Testis (tissue), 3 donors: ENCODE data around the gene KIRREL1. TPM values are rescaled to one million over a fixed set of nuclear protein-coding genes. Genes with fewer than 3 reads are reported as not detected.

Experiments used
- DNase-seq: peaks from one replicate; pipeline ENCODE4 v3.0.0-alpha.2; 2019
- H3K27ac ChIP-seq, 2 donors: fragments of 200-600 bp; sonication (generic); one replicate each; pipeline ENCODE4 v1.5.1; 2019
- H3K27me3 ChIP-seq: fragments of 200-600 bp; sonication (generic); one replicate; pipeline ENCODE4 v1.5.1; 2019
- H3K36me3 ChIP-seq: fragments of 200-600 bp; sonication (generic); one replicate; pipeline ENCODE4 v1.5.1; 2017; ENCODE audit warnings: low read depth; ENCODE audit errors: missing control alignments
- H3K4me1 ChIP-seq: fragments of 200-600 bp; sonication (generic); one replicate; pipeline ENCODE4 v1.5.1; 2019
- H3K4me3 ChIP-seq, 2 donors: fragments of 200-600 bp; sonication (generic); one replicate each; pipeline ENCODE4 v1.5.1; 2017 to 2019
- H3K9me3 ChIP-seq: fragments of 200-600 bp; sonication (generic); one replicate; pipeline ENCODE4 v1.5.1; 2017
- CTCF ChIP-seq, 3 experiments: fragments of 450-650 bp in 2 of 3; fragments of 200-600 bp in 1 of 3; sonication (generic) in 1 of 3; IDR thresholded peaks; one replicate each; pipeline ENCODE4 v1.5.1; 2016 to 2019; ENCODE audit warnings: antibody characterized with exemption in 3 of 3, mild to moderate bottlenecking in 2 of 3, moderate library complexity in 1 of 3
- POLR2A ChIP-seq: fragments of 450-650 bp; IDR thresholded peaks from one replicate; pipeline ENCODE4 v1.6.1; 2017; ENCODE audit warnings: antibody characterized with exemption, mild to moderate bottlenecking, moderate library complexity
- WGBS, 2 donors: methylation state at CpG; one replicate each; pipeline ENCODE4 v1.1.5; 2018; 5-methylcytosine and 5-hydroxymethylcytosine counted together
- intact Hi-C: fragments of 100-400 bp; cut with DNase I; formaldehyde crosslinking; loops from one replicate; pipeline ENCODE4 v1.15.1; 2023; ENCODE audit warnings: low total_unique reads
- polyA plus RNA-seq: library from polyadenylated mRNA; stranded (reverse); fragments of 350-450 nt; fragmentation: Illumina TruSeq; extraction: RNeasy Lipid Tissue Mini Kit (QIAGEN cat#74804); gene quantifications from one replicate; pipeline ENCODE4 v1.2.3, GENCODE V29; 2014; ENCODE audit warnings: low read depth, low replicate concordance; ENCODE audit not compliant: insufficient read depth
- total RNA-seq, 2 donors: library from RNA; depleted of rRNA; stranded (reverse); fragments of >200 nt; gene quantifications; one replicate each; pipeline ENCODE4 v1.2.3, GENCODE V29; 2016

KIRREL1 gene
- total and polyA plus RNA-seq, 3 donors from 2014 or later = 15.5 to 31.9 (median 19.9) TPM

GRCh38 chr1:158037008-158037865, 43.8 kb downstream of the KIRREL1 start:
- Histone ChIP-seq H3K4me1 (peaks cover 14% of the 10 kb centered on the region), H3K36me3 (no peaks in the 10 kb centered on the region), H3K27ac (no peak overlapping the region), H3K9me3 (no peaks in the 10 kb centered on the region), H3K27me3 (no peaks in the 10 kb centered on the region), H3K4me3 (no peak overlapping the region)
- 92% methylated on average over 8 to 17 of the region's 17 CpGs for WGBS, 2 donors
- DNase-seq = no peak
- intact Hi-C loops = loop anchor here (5.0 kb wide), 1 partner anchor 45 kb away; the partner anchor contains the start of gene KIRREL1
- TF ChIP-seq POLR2A = no peak
- no peak for TF ChIP-seq CTCF (IDR thresholded peaks at IDR 0.05)

GRCh38 chr1:158037866-158038359, 44.5 kb downstream of the KIRREL1 start:
- peaks cover 15% of the 10 kb centered on the region for H3K4me1 ChIP-seq
- H3K36me3 ChIP-seq = no peaks in the 10 kb centered on the region
- no peak for TF ChIP-seq CTCF (IDR thresholded peaks at IDR 0.05)
- TF ChIP-seq POLR2A = no peak
- H3K4me3 ChIP-seq = no peak overlapping the region
- H3K27ac ChIP-seq = no peak overlapping the region
- DNase-seq = no peak
- 41 to 57% methylated on average over 4 to 9 of the region's 9 CpGs for WGBS, 2 donors
- H3K27me3 ChIP-seq = no peaks in the 10 kb centered on the region
- intact Hi-C loops = loop anchor here (5.0 kb wide), 1 partner anchor 46 kb away; the partner anchor contains the start of gene KIRREL1
- no peaks in the 10 kb centered on the region for H3K9me3 ChIP-seq

GRCh38 chr1:158038793-158039192, 45.3 kb downstream of the KIRREL1 start:
- Histone ChIP-seq H3K4me1 (peaks cover 23% of the 10 kb centered on the region), H3K27me3 (no peaks in the 10 kb centered on the region), H3K36me3 (no peaks in the 10 kb centered on the region), H3K4me3 (no peak overlapping the region), H3K27ac (no peak overlapping the region), H3K9me3 (no peaks in the 10 kb centered on the region)
- no peak for DNase-seq
- WGBS, 2 donors = 81 to 86% methylated on average over 8 of the region's 8 CpGs
- TF ChIP-seq POLR2A = no peak
- TF ChIP-seq CTCF (IDR thresholded peaks at IDR 0.05) = no peak
- intact Hi-C loops = loop anchor here (5.0 kb wide), 1 partner anchor 46 kb away; the partner anchor contains the start of gene KIRREL1

GRCh38 chr1:158039380-158039779, 45.9 kb downstream of the KIRREL1 start:
- H3K4me1 ChIP-seq = peaks cover 24% of the 10 kb centered on the region
- no peak for DNase-seq
- TF ChIP-seq CTCF (IDR thresholded peaks at IDR 0.05) (no peak), POLR2A (no peak)
- no peaks in the 10 kb centered on the region for H3K27me3 ChIP-seq
- intact Hi-C loops = loop anchor here (5.0 kb wide), 1 partner anchor 47 kb away; the partner anchor contains the start of gene KIRREL1
- 63 to 69% methylated on average over 5 of the region's 5 CpGs for WGBS, 2 donors
- no peak overlapping the region for H3K4me3 ChIP-seq
- no peaks in the 10 kb centered on the region for H3K9me3 ChIP-seq
- no peaks in the 10 kb centered on the region for H3K36me3 ChIP-seq
- H3K27ac ChIP-seq = no peak overlapping the region
